GM13977 (cell line): ENCODE results near the gene KCNK2.

Experiments used
- DNase-seq: peaks from one replicate; pipeline ENCODE4 v3.0.0; 2012; ENCODE audit warnings: low spot score
- CTCF ChIP-seq: IDR thresholded peaks from 2 replicates; pipeline ENCODE4 v1.5.1; 2012; ENCODE audit warnings: mild to moderate bottlenecking, control low read depth; ENCODE audit not compliant: insufficient read depth; ENCODE audit errors: extremely low read depth, missing control alignments
- in situ Hi-C: fragments of 300-500 bp; cut with MboI; formaldehyde crosslinking; loops from one replicate; pipeline ENCODE4 v1.12.0; 2022; ENCODE audit warnings: low sequenced_read_pairs, low pct_unique_long_range_greater_than_20kb, mixed read lengths, inconsistent platforms; ENCODE audit not compliant: unreplicated experiment

Gene KCNK2

GRCh38 chr1:215141460-215141859, 58.9 kb downstream of the KCNK2 start:
- in situ Hi-C loops: no loop called here

GRCh38 chr1:215143497-215143896, 61.0 kb downstream of the KCNK2 start:
- in situ Hi-C loops: no loop called here
- DNase-seq: no peak
- TF ChIP-seq CTCF: no peak

More at GRCh38 chr1:215141460-215141859, 58.9 kb downstream of the KCNK2 start:
- TF ChIP-seq CTCF: no peak
- DNase-seq: no peak

DNA sequence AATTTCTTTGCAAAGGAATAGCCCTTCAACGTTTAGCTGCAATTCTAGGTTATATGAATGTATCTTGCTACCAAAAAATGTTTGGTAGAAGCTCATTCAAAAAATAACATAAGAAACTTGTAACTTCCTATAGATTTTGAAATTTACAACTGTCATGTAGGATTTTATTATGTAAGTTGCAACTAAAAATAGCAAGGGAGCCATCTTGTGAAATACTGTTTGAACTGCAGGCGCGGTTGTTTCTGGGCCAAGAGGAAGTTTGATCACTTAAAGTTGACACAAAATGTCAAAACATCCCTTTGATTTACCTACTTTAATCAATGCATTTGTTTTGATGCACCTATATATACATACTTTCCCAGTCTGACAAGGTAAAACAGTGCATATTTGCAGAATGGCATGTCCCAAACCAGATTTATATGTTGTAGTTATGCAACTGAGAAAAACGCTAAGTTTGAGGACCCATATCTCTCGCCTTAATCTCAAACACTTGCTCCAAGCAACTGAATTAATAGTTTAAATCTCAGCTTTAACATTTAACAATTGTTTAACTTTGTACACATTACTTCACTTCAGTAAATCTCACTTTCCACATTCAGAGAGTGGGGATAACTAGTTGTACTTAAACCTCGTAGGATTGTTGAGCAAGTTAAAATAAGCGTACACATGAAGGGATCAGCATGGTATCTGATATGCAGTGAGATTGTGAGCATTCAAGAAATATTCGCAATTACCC, 63.9 kb downstream of the KCNK2 start:
- in situ Hi-C loops: no loop called here
- DNase-seq: peak; percentile 4
- TF ChIP-seq CTCF: peak; percentile 33

DNA sequence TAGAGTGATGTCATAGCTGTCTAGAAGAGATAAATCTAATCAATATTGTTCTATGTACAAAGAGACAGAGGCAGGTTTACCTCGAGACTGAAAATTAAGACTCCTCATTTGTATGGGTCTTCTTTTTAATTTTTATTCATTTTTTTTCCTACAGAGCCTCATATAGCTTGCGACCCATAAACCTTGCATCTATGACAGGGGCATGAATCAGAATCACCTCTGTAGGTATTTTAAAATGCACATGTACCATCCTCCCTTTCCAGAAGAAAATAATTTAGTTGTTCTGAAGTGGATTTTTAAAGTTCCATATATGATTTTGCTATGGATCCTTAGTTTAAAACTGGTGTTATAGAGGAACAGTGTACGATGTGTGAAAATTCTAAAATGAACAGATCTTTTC, 64.5 kb downstream of the KCNK2 start:
- no peak for DNase-seq
- no peak for TF ChIP-seq CTCF
- in situ Hi-C loops: no loop called here

- no peak for TF ChIP-seq CTCF
- in situ Hi-C loops: no loop called here
- no peak for DNase-seq
Measured at GRCh38 chr1:215151841-215152549, 69.5 kb downstream of the KCNK2 start.

GRCh38 chr1:215156232-215156631, 73.7 kb downstream of the KCNK2 start:
- DNase-seq: no peak
- in situ Hi-C loops: no loop called here
- TF ChIP-seq CTCF: no peak
